Thyroid gland (tissue), 4 donors: ENCODE results near the gene EAF2.

Source experiments
- POLR2A ChIP-seq, 2 donors: fragments of 450-650 bp; IDR thresholded peaks; one replicate each; pipeline ENCODE4 v1.6.1; 2017; ENCODE audit warnings: antibody characterized with exemption in 2 of 2, mild to moderate bottlenecking in 2 of 2, moderate library complexity in 1 of 2
- TF ChIP-seq, protein P1 (sequence below), 6 experiments: fragments of 200-600 bp in 3 of 6; fragments of 450-650 bp in 3 of 6; sonication (generic) in 3 of 6; IDR thresholded peaks; one replicate each; pipeline ENCODE4 v1.5.1; 2016 to 2019; ENCODE audit warnings: antibody characterized with exemption in 6 of 6, mild to moderate bottlenecking in 2 of 6, inconsistent platforms in 1 of 6, moderate library complexity in 1 of 6

DNA sequence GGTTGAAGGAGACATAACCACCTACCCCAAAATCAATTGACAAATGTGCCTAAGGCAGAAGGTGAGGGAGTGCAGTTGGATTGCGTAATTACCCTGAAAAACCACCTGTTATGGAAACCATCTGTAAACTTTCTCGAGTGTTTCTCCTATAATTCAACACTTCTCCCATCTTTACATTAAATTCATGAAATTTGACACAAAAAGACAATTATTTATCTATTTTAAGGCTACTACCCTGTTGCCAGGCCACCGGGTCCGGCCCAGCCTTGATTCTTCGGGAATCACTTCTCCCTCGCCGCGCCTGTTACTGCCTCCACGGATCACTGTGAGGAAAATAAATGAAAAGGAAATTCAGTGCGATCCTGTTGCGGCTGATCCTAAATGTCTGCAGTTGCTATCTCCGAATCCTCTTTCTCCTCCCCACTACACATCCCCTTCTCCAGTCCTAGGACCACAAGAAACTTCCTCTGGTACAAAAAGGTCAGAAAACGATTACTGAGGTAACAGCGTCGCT is 795 bp upstream of the EAF2 start:
- no peak for TF ChIP-seq POLR2A (IDR thresholded peaks at IDR 0.05)
- TF ChIP-seq, protein P1, sequence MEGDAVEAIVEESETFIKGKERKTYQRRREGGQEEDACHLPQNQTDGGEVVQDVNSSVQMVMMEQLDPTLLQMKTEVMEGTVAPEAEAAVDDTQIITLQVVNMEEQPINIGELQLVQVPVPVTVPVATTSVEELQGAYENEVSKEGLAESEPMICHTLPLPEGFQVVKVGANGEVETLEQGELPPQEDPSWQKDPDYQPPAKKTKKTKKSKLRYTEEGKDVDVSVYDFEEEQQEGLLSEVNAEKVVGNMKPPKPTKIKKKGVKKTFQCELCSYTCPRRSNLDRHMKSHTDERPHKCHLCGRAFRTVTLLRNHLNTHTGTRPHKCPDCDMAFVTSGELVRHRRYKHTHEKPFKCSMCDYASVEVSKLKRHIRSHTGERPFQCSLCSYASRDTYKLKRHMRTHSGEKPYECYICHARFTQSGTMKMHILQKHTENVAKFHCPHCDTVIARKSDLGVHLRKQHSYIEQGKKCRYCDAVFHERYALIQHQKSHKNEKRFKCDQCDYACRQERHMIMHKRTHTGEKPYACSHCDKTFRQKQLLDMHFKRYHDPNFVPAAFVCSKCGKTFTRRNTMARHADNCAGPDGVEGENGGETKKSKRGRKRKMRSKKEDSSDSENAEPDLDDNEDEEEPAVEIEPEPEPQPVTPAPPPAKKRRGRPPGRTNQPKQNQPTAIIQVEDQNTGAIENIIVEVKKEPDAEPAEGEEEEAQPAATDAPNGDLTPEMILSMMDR (IDR thresholded peaks at IDR 0.05) = no peak
